C1 segment of cervical spinal cord (tissue), 14 donors: ENCODE results near the gene U2SURP.
"Not testable (repeated sequence)": the region's sequence is repeated elsewhere in the genome, so short reads cannot be mapped to it uniquely, and the experiment has no call there.

Experiments
- DNase-seq, 14 donors: peaks; one replicate each; lab custom pipeline; 2025; lab: John Stamatoyannopoulos, UW

U2SURP gene

DNA sequence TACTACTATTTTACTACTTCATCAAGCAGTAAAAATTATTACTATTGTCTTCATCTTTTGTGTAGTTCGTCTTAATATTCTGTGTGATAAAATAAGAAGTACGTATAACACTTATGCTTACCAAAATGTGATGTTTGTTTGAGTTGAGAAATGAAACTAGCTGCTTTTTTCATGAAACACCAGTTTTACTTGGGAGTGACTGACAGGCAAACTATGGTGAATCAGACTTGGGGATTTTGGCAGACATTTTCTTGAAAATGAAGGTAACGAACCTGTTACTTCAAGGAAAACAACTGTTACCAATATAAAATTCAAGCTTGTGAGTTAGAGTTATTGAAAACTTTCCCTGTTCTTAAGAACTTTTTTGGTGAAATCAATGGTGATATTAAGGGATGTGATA lies 10.3 kb downstream of the U2SURP start:
- DNase-seq = no peak

DNA sequence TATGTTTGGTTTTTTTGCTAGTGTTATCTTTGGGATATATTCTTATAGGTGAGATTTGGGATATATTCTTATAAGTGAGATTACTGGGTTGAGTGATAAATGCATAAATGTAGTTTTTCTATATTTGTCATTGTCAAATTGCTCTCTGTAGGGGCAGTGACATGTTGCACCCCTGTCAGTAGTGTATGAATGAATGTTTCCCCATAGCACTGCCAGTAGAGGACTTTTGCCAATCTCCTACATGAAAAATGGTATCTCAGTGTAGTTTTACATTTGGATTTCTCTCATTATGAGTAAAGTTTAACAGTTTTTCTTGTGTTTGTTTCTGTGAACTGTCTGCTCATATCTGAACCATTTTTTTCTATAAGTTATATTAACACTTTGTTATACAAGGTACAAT lies 13.6 kb downstream of the U2SURP start:
- DNase-seq = no peak

DNA sequence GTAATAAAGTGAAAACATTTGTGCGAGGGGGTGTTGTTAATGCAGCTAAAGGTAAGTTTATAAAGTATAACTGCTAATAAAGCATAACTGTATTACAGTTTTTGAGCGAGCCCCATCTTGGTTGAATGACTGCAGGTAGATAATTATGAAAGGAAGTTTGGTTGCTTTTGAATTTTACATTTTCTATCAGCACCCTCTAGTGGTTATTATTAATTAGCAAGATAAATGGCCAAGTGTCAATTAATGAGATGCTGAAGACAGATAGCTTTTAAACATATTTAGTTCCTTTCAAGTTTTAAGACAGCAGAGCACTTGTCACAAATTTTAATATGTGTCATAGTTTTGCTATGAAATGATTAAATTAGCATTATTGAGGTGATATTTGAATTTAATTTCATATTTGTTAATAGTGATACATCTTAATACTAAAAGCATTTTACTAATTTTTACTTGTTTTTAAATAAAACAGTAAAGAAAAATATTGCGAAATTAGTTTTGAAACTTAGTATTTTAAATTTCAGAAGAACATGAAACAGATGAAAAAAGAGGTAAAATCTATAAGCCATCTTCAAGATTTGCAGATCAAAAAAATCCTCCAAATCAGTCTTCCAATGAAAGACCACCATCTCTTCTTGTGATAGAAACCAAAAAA lies 15.1 kb downstream of the U2SURP start:
- DNase-seq = no peak

DNA sequence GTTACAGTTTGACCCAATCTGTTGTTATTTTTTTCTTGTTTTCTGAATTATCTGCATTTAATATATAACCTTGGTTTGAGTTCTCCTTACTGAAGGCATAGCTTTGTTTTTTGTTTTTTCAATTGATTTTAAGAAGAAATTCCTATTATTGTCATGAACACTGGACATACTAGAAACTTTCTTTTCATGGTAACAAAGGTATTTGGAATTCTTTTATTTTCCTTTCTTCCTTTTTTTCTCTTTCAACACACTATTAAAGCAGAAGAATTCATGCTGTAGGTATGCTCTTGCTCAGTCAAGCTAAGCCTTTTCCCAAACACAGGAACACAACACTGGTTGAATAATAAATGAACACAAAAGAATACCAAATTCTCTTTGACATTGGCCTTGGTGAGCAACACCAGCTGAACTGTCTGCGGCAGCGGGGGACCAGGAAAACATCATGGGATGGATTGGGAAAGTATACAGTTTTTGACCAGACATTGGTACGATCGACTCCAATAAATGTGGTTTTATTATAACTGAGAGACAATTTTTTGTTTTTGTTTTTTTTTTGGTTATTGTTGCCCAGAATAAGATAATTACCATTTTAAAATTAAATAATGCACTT lies 23.1 kb downstream of the U2SURP start:
- no peak for DNase-seq

DNA sequence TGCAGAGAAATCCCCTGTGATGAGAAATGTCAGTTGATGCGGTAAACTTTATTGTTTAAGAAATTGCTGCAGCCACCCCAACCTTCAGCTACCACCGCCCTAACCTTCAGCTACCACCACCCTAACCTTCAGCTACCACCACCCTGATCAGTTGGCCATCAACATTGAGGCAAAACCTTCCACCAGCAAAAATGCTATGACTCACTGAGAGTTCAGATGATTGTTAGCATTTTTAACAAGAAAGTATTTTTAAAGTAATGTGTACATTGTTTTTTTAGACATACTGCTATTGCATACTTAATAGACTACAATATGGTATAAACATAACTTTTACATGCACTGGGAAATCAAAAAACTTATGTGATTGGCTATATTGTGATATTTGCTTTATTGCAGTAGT lies 30.0 kb downstream of the U2SURP start:
- DNase-seq = no peak

DNA sequence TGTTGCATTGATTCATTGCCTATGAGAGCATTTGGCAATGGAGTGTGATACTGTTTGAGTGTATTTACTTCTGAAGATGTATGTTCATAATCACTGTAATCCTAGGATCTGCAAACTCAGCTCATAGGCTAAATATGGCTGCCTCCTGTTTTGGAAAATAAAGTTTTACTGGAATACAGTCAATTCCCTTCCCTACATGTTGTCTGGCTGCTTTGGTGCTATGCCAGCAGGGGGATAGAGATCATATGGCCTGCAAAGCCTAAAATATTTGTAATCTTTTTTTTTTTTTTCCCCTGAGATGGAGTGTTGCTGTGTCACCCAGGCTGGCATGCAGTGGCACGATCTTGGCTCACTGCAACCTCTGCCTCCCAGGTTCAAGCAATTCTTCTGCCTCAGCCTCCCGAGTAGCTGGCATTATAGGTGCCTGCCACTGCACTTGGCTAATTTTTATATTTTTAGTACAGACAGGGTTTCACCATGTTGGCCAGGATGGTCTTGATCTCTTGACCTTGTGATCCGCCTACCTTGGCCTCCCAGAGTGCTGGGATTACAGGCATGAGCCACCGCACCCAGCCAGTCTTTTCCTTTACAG lies 30.5 kb downstream of the U2SURP start:
- not testable (repeated sequence) for DNase-seq

DNA sequence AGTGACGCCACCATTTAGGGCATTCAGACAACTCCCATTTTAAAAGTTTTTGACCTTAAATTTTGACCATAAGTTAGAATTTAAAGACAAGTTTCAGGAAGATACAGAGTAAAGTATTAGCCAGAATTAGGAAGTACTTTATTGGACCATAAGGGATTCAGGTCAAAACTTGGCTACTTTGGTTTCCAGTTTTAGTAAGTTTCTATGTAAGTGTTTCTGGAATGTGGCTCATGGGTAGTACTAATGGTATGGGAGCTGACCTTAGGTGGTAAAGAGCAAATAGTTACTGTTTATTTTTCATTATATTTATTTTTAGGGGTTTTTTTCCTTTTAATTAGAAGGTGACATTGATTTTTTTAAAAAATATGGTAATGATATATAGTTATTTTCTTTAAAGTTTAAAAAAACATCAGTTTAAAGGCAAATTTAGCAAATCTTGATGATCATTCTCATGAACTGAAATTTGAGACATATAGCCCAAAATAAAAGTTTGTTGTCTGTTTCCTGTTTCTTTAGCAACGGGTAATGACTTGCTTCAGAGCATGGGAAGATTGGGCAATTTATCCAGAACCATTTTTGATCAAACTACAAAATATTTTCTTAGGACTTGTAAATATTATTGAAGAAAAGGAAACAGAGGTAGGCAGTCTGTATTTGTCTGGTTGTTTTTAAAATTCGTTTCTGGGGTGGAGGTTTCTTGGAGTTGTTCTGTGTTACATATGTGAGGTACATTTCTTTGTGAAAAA lies 34.3 kb downstream of the U2SURP start:
- no peak for DNase-seq

DNA sequence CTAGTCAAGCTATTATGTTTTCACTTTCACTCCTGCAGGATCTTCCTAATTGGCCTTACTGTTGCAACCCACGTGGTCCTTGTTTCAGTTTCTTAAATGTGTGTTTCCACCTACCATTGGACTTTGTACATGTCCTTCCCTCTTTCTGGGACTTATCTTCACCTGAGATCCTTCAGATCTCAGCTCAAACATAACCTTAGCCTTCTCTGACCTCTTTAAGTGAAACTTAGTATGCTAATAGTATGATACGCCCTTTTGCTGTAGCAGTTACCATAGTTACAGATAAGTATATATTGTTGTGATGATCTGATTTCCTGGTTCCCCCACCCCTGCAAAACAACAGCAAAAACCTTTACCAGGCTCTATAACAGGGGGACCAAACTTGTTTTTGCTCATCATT lies 35.2 kb downstream of the U2SURP start:
- no peak for DNase-seq

DNA sequence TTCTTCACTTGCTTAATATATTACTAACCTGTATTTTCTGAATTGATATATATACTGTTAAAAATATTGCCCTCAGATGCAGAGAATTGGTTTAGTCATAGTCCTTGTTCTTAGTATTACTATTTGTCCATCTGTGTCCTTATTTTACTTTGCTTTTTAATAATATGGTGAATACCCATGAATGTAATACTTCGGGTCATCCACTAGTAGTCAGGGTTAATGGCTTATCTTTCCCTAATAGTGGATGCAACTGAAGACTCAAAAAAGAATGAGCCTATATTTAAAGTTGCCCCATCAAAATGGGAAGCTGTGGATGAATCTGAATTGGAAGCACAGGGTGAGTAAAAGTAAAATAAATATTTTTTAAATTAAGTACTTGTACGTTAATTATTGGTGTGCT lies 36.5 kb downstream of the U2SURP start:
- DNase-seq = no peak

DNA sequence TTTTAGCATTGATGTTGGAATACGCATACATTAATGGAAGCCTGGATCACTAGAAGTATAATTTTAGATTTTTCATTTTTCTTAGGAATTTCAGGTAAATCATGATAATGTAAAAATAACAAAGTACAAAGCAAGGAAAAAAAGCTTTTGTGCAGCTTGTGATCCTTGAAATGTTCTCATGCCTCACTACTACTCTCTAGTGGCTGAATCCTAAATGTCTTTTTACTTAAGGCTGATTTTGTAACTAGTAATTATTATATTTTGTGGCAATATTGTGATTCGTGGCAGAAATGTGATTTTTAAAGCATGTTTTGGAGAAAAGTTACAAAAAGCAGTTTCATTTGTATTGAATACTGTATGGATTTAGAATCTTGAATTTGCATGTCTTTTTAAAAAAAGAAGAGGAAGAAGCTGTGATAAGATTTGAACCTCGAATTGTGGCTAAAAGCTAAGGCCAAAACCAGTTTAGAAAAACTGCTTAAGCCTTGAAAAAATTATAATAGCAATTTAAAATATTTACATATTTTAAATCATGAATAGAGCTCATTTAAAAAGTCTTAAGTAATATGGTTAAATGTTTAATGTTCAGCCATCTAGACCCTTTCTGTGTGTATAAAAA lies 39.0 kb downstream of the U2SURP start:
- DNase-seq = no peak

DNA sequence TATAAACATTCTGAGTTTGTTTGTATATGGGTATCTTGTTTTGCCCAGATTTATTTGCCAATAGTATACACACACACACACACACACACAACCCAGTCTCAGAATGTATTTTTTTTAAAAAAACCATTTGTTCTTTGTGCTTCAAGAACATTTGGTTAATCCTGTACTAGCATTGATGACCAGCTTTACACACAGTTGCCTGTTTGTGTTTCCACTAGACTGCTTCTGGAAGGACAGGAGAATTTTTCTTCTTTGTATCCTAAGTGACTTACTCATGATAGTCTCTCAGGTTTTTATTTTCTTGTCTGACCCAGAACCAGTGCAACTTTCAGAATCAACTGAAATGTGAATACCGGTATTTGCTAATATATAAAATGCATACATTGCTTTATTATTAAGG lies 40.5 kb downstream of the U2SURP start:
- no peak for DNase-seq

DNA sequence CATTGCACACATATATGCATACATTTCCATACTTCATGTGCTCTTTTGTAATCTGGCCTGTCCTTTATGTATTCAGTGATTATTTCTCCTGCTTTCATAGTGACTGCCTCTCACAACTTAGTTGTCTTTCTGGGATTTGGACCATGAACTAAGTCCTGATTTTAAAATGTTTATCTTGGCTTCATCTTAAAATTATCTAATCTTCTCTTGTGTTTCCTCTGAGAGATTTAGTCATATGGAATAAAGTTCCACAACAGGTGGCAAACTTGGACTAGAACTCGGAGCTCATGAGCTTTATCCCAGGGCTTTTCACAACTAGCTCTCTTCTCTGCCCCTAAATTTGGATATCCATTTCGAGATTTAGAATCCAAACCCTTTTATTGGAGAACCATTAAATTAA lies 44.3 kb downstream of the U2SURP start:
- DNase-seq = no peak

DNA sequence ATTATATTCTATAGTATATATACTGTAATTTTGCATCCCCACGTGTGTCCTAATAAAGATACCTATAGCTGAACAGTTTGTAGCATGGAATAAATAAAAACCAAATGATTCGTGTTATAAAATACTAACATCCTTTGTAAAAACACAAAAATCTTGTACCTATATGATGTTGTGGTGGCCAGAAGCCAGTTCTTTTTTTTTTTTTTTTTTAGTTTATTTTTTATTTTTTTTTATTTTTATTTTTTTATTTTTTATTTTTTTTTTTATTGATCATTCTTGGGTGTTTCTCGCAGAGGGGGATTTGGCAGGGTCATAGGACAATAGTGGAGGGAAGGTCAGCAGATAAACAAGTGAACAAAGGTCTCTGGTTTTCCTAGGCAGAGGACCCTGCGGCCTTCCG lies 44.7 kb downstream of the U2SURP start:
- DNase-seq = not testable (repeated sequence)

DNA sequence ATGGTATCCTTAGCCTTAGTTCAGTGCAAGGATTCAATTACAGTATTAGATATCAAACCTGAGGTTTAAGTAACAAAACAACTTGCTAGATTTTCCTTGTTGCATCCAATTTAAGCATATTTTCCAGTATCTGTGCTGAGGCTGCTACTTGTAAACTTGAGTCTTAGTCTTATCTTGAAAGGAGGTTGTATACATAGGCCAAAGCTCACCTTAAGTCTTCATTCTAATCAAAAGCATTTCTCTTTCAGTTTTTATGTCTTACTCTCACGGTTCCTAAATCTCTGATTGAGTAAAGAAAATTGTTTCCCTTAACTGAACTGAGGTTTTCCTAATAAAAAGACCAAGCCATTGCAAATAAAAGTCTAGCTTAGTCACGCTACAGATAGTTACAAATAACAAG lies 52.6 kb downstream of the U2SURP start:
- DNase-seq = no peak

DNA sequence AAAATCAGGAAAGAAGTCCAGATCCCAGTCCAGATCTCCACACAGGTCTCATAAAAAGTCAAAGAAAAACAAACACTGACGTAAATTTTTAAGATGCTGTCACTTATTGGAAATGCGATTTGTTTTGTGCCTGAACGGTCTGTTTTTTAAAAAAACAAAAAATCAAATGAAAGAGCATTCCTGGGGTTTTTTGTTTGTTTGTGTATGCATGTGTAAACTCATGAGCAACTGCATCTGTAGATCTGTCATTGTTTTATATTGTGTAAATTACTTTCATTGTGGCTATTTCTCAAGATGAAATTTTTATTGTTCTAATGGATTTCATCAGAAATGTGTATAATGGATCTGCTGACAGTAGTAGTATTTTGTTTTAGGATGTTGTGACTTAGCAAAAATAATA lies 55.0 kb downstream of the U2SURP start:
- DNase-seq = no peak

DNA sequence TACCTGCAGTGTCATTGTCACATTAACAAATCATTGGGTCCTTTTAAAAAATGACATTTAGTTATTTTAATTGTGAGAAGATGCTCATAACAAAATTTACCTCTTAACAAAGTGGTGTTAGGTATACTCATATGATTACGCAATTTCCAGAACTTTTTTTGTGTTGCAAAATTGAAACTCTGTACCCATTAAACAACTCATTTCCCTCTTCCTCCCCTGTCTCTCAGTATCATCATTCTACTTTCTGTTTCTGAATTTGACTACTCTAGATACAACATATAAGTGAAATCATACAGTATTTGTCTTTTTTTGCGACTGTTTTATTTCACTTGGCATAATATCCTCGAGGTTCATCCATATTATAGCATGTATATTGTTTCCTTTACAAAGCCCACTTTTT lies 59.5 kb downstream of the U2SURP start:
- DNase-seq = no peak

DNA sequence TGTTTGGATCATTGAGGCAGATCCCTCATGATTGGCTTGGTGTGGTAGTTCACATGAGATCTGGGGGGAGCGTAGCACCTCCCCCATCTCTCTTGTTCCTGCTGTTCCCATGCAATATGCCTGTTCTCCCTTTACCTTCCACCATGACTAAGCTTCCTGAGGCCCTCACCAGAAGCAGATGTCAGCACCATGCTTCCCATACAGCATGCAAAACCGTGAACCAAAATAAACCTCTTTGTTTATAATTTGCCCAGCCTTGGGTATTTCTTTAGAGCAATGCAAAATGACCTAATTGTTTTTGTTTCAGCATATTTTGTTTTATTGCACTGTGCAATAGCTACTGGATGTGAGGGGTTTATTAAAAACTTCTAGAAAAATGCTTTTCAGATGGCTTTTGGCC lies 61.6 kb downstream of the U2SURP start:
- no peak for DNase-seq

DNA sequence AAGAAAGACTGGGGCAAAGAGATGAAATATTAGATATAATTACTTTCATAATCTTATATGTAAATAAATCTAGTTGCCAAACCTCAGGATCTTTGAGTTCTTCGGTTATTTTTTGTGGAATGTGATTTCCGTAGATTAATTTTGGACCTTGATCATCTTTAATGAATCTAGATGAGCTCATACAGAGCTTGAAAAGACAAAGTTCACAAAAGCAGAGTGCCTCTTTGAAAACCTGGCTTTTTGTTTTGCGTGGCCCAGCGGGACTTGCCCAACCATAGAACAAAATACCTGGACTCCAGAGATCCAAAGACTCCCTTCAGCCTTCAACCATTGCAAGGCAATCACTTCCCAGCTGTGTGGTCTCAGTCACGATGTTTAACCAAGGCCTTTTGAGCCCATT lies 63.4 kb downstream of the U2SURP start:
- DNase-seq = no peak

DNA sequence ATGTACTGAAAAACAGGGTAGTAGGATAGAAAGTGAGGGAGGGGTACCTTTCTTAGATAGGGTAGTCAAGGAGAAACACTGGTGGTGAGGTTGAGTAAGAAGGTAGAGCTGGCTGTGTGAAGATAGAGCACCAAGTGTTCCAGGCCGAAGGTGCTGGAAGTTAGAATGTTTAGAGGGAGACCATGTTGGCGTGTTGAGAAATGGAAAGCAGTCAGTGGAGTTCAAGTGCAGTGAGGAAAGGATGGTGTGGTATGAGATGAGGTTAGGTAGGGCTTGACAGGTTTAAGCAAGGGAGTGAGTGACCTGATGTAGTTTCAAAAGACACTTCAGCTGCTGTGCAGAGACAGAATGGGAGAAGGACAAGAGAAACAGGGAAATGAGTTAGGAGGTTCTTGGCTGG lies 64.0 kb downstream of the U2SURP start:
- DNase-seq = no peak

DNA sequence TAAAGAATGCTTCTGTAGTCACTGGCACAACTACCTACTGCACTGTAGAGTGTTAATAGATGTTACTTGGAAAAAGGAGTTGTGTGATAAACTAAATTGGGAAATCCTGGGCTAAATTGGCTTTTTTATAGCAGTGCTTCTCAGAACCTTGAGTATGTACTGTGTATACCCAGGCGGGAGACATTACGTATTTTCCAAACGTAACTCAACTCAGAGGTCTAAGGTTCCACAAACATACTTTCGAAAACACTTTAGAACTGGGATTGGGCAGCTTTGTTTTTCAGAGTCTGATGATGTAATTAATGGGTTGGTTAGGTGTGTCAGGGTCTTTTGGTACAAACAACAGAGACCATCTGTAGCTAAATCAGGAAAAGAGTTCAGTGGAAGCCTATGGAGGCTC lies 64.7 kb downstream of the U2SURP start:
- no peak for DNase-seq

DNA sequence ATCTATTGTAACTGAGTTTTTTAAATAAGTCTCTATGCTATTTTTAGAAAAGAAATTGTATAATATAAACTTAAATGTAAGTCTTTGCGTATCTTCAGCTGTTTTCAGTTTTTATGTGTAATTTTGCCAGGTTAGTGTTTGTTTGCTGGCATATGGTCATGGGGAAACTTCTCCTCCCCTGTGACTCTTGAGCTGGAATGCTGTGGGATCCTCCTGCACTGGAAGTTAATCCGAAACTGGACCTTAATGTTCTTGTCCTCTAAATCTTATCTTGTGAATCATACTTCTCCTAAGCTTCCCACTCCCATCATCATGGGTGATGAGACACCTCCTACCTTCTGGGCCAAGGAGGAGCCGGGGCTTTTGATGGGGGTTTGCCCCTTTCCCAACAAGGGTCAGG lies 65.8 kb downstream of the U2SURP start:
- no peak for DNase-seq

DNA sequence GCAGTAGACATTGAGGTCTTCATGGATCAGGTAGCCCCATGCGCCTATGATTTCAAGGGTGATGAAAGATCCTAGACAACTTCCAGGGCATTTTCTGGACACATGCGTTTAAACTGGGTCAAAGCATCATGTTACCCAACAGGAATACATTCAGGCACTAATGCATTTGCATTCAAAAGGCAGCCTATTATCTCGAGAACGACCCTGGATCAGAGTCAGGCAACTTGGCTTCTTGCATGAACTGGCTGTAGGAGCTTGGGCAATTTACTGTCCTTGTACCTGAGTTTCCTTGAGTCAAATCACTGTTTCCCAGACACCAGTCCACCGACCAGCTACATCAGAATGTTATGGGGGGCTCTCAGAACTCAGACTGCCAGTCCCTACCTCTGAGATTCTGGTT lies 66.7 kb downstream of the U2SURP start:
- DNase-seq = no peak
